ENCODE data around the gene PPP1R9A.

PPP1R9A gene

DNA sequence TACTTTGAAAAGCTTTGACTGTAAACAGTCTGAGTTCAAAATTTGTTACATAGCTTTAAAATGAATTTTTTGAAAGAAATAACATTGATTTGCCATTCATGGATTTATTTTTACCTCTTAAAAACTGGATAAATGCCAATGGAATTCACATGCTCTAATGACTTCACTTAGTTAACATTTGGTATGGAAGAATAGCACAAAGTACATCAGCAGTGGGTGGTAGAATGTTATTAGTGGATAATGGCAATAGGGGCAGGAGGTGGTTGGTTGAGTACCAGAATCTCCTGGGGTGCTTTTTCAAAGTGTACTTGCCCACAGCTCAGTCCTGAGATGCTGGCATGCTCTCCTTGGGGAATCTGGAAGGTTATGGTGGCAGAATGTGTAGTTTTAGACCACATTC lies 4.7 kb downstream of the PPP1R9A start:
- no peak for DNase-seq

- no peak for DNase-seq
Observed at GRCh38 chr7:94913391-94913790, 6.0 kb downstream of the PPP1R9A start.

DNA sequence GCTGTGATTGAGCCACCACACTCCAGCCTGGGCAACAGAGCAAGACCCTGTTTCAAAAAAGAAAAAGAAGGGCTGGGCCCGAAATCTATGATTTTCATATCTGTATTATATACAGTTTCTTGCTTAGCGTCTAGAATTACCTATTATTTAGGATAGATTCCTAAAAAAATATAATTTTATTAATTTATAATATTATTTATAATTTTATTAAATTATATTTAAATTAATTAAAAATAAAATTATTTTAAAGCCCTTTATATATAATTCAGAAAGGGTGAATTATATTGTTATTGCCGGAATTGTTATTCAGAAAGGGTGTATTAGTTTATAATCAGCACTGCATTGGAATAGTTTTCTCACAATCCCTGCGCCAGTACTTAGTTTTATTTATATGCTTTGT lies 14.5 kb downstream of the PPP1R9A start:
- no peak for DNase-seq

DNA sequence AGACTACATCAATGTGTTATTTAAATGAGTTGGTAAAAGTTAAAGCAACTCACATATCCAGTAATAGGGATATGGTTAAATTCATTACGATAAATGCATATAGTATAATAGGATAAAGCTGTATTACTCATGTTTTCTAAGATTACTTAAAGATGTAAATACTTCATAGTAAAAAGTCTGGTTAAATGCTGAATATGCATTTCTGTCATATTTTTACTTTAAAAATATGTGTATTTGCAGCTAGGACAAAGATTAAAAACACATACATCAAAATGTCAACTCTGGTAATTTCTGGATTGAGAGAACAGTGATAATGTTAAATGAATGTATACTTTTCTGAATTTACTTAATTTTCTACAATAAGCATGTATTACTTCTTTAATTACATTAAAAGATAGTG lies 15.1 kb downstream of the PPP1R9A start:
- no peak for DNase-seq

DNA sequence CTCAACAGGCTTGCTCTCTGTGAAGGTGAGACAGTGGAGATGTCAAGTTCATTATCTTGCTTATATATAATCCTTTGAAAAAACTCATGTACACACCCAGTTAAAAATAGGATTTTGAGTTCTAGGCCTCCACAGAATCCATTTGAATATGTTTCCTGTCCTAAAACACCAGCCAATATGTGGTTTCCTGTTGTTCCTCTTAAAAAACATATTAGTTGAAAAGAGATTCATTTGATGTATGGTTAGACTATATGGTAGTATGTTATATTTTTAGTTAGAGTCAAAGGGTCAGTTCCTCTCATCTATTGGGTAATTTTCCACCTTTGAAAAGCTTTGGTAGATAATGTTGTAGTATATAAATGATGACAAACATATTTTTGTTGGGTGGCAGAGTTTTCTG lies 16.0 kb downstream of the PPP1R9A start:
- DNase-seq, result peak; percentile 19

DNA sequence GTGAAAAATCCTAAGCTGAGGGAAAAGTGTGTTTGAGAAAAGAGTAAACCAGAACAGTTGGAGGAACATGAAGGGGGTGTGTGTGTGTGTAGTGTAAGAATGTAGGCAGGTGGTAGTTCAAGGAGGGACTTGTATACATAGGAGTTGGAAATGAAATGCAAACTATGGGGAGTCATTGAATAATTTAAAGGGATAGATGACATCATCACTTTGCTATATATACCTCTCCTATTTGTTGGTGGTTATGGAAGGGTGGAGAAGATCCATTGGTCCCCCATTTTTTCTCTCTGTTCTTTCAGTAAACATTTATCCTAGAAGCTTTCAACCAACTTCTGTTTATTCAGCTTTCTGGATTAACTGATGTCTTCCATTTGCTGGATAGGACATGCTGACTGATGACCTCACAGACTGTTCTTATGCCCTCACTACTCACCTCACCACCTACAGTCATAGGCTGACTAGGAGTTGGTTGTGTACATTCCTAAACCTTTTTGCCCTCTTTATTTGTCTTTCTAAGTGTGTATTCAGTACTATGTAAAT lies 20.8 kb downstream of the PPP1R9A start:
- no peak for DNase-seq

DNA sequence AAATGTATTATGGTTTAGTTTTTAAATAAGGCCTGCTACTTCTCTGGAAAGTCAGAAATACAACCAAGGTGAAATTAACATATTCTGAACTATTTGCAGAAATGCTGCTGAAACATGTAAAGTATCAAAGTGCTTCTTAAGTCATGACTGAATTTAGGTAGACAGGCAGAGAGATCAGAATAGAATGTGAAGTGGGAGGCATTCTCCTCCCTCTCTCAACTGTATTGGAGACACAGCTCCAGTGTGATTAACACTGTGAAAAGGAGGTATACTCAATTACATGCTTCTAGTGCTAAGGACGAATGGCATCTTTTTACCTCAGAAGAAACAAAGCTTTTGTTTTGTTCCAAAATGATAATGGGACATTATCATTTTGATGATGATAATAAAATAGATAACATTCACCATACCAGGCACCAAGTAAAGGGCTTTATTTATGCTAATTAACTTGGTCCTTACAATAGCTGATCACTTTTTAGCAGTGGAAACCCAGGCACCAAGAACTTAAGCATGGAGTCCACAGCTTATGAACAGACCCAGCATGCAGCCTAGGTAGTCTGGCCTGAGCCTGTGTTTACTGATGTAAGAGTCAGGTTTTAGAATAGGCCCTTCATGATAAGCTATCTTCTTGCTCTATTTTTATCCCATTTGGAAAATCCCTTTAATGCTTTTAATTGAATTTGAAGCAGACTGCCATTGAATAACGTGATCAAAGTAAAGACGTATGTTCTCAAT lies 26.0 kb downstream of the PPP1R9A start:
- no peak for DNase-seq

DNA sequence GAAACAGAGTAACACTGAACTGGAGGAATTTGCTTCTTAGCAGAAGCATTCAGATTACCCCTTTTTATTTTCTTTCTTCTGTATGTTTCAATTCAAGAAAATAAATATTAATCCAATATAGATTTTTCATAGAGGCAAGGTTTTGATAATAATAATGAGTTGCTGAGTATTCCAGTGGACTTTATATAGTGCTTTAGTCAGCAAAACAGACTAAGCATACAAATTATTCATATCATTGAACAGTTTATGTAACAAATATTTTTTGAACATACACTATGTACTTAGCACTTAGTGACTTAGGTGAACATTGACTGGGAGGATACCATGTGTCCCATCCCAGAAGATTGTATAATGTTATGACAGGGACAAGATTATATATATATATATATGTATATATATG lies 32.0 kb downstream of the PPP1R9A start:
- DNase-seq, result no peak

GRCh38 chr7:94940241-94940640 lies 32.8 kb downstream of the PPP1R9A start:
- no peak for DNase-seq

DNA sequence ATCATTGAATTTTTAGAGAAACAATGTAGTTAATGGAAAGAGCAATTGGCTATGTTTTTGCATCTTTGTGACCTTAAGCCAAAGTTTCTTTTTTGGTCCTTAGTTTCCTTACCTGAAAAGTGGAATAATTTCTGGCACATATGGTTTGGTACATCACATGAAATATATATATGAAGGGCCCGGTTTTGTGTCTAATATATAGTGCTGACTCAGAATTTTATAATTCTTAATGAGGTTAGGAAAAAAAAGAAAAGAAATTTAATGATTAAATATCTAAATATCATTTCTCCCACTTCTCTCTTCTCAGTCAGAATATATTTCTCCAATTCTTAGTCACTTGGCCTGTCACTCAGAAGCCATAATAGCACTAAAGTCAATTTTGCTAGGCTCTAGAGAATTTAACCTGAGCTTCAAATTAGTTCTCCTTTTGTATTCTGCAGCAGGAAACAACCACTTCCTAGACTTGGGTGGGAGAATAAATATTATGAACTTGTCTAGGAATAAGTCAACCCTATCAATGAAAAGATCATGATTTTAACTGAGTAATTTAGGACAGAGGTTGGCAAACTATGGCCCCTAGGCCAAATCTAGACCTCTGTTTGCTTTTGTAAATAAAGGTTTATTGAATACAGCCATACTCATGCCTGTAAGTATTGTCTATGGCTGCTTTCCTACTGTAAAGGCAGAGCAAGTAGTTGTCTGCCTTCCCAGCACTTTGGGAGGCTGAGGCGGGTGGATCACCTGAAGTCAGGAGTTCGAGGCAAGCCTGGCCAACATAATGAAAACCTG lies 34.6 kb downstream of the PPP1R9A start:
- DNase-seq, result no peak

GRCh38 chr7:94943134-94943533 lies 35.7 kb downstream of the PPP1R9A start:
- DNase-seq, result no peak

DNA sequence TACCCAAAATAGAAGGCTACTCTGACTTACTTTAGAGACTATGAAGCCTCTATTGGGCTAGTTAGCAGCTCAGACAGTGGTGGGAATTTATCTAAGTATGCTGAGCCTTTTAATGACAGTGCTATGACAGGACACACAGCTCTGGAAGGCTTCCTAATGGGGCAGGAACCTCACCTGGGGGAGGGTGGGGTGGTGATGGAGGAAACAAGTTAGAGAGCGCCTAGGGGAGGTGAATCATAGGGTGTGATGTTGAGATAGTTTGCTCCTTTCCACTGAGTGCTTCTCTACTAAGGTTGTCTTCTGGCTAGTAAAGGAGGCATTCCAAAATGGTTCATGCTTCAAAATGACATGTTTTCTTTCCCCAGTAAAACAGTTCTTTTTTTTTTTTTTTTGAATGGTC lies 42.1 kb downstream of the PPP1R9A start:
- no peak for DNase-seq

DNA sequence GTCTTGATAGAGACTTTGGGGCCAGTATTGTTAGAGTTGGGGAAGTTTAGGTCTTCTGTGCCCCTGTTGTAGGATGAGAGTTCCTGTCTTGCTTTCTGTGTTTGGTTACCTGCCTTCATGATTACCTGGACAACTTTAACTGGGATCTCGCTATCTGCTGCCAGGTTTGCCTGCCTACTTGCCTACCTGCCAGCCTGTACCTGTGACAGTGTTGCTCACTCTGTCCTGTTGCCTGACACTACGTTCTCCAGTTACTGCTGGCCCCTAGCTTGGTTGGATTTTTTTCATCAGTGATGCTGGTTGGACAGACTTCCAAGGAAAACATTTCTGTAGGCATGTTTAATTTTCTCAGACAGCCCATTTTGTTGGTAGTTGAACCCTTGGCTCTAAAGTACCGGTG lies 48.4 kb downstream of the PPP1R9A start:
- DNase-seq, result no peak

GRCh38 chr7:94957061-94957460 lies 49.7 kb downstream of the PPP1R9A start:
- DNase-seq, result no peak

GRCh38 chr7:94962661-94963060 lies 55.3 kb downstream of the PPP1R9A start:
- no peak for DNase-seq

DNA sequence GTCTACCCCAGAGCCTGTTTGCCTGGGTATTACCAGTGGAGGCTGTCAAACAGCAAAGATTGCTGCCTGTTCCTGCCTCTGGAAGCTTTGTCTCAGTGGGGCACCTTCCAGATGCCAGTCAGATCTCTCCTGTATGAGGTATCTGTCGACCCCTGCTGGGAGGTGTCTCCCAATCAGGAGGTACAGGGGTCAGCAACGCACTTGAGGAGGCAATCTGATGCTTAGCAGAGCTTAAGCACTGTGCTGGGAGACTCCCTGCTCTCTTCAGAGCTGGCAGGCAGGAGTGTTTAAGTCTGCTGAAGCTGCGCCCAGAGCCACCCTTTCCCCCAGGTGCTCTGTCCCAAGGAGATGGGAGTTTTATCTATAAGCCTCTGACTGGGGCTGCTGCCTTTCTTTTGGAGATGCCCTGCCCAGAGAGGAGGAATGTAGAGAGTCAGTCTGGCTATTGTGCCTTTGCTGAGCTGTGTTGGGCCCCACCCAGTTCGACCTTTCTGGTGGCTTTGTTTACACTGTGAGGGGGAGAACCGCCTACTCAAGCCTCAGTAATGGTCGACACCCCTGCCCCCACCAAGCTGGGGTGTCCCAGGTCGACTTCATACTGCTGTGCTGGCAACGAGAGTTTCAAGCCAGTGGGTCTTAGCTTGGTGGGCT lies 62.2 kb downstream of the PPP1R9A start:
- no peak for DNase-seq

- no peak for DNase-seq
Observed at GRCh38 chr7:94970085-94970576, 62.7 kb downstream of the PPP1R9A start.

- DNase-seq, result no peak
Observed at GRCh38 chr7:94971051-94971867, 63.9 kb downstream of the PPP1R9A start.

- no peak for DNase-seq
Observed at GRCh38 chr7:94972296-94972695, 64.9 kb downstream of the PPP1R9A start.

GRCh38 chr7:94973844-94974243 lies 66.5 kb downstream of the PPP1R9A start:
- DNase-seq, result no peak

GRCh38 chr7:94974423-94974822 lies 67.0 kb downstream of the PPP1R9A start:
- DNase-seq, result no peak

- no peak for DNase-seq
Observed at GRCh38 chr7:94975336-94975735, 67.9 kb downstream of the PPP1R9A start.

Data from MV-4-11 (cell line).